K562 treated with DMSO at 1 percent for 4 hours (cell line): ENCODE measurements around the gene AIM2. TPM values are rescaled to one million over a fixed set of nuclear protein-coding genes. Genes with fewer than 3 reads are reported as not detected.

Source experiments
- total RNA-seq: library from RNA; unstranded; fragments of 300-600 nt; gene quantifications from 2 replicates; pipeline ENCODE4 v1.2.3, GENCODE V29; 2022; ENCODE audit not compliant: insufficient read depth

AIM2 gene
- 0.74 TPM in 1 of 2 replicates, not detected in the other for total RNA-seq

GRCh38 chr1:159076438-159077119 is at the start of gene AIM2:
Gene AIM2, minus strand, starts transcription at chr1:159076766. Its CDS starts 3,267 bp downstream, at chr1:159073499.

Other genes with a start within 250 kb of the AIM2 start
- 0.38 TPM in 1 of 2 replicates, not detected in the other for gene MNDA, start 245.4 kb downstream of the AIM2 start, total RNA-seq
- gene PYHIN1, start 145.2 kb downstream of the AIM2 start, total RNA-seq: not detected in 2 replicates
- gene IFI16, start 66.9 kb downstream of the AIM2 start, total RNA-seq: 5.4 and 14.5 TPM in 2 replicates
- gene CADM3, start 94.8 kb upstream of the AIM2 start, total RNA-seq: not detected in 2 replicates
- not detected in 2 replicates for gene ACKR1, start 128.1 kb upstream of the AIM2 start, total RNA-seq
- gene FCER1A, start 225.6 kb upstream of the AIM2 start, total RNA-seq: not detected in 2 replicates